Endothelial cell of umbilical vein (primary cell): ENCODE measurements around the gene PHPT1.

Experiments
- CTCF ChIP-seq, 2 donors: IDR thresholded peaks; 1 replicate in 1 of 2; 2 replicates in 1 of 2; pipeline ENCODE4 v1.5.1; 2011; ENCODE audit warnings: low read length in 2 of 2, mild to moderate bottlenecking in 2 of 2, moderate library complexity in 2 of 2, control low read depth in 1 of 2, inconsistent platforms in 1 of 2, low read depth in 1 of 2; ENCODE audit not compliant: insufficient read depth in 1 of 2; ENCODE audit errors: extremely low read depth in 1 of 2
- EZH2 ChIP-seq: IDR thresholded peaks from 2 replicates; pipeline ENCODE4 v1.6.1; 2012; ENCODE audit warnings: borderline replicate concordance, low read depth, mild to moderate bottlenecking, moderate library complexity, low read length, inconsistent platforms; ENCODE audit not compliant: severe bottlenecking
- FOS ChIP-seq: IDR thresholded peaks from 2 replicates; pipeline ENCODE4 v1.6.1; 2011; ENCODE audit warnings: mild to moderate bottlenecking, low read length, moderate library complexity, borderline replicate concordance; ENCODE audit not compliant: insufficient read depth
- GATA2 ChIP-seq: IDR thresholded peaks from 2 replicates; pipeline ENCODE4 v1.7.0; 2011; ENCODE audit warnings: low read depth, mild to moderate bottlenecking, moderate library complexity, mixed read lengths, low read length; ENCODE audit not compliant: insufficient read length, insufficient read depth
- MYC ChIP-seq: IDR thresholded peaks from one replicate; pipeline ENCODE4 v1.6.1; 2011; ENCODE audit warnings: mild to moderate bottlenecking, low read depth, low read length
- POLR2A ChIP-seq: IDR thresholded peaks from 2 replicates; pipeline ENCODE4 v1.6.1; 2012; ENCODE audit warnings: low read depth, mild to moderate bottlenecking, control low read depth, low read length
- POLR2AphosphoS5 ChIP-seq: IDR thresholded peaks from 2 replicates; pipeline ENCODE4 v1.6.1; 2012; ENCODE audit warnings: low read depth, mild to moderate bottlenecking, control low read depth, low read length, moderate library complexity; ENCODE audit not compliant: insufficient read depth
- TF ChIP-seq, protein P1 (sequence below): IDR thresholded peaks from 2 replicates; pipeline ENCODE4 v1.6.1; 2011; ENCODE audit not compliant: insufficient read depth, insufficient read length

DNA sequence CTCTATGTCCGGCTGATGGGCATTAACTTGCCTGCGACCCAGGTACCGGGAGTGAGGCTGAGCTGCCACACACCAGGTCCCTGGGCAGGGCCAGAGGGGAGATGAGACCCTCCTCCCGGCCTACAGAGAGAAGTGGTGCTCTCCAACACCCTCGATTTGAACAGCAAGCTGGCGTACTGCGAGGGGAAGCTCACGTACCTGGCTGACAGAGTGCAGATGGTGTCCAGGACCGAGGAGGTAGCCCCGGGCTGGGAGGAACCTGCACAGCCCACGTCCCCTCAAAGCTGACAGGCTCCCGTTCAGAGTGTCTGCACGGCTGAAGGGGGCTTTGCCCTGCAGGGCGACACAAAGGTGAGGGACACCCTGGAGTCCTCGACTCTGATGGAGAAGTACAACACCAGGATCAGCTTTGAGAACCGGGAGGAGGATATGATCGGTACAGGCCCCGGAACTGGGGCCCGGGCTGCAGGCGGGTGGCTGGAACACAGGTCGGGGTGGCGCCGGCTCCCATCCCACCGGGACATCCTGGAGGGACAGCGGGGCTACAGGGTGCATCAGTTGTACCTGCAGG is 42.5 kb upstream of the PHPT1 start:
- TF ChIP-seq, protein P1, sequence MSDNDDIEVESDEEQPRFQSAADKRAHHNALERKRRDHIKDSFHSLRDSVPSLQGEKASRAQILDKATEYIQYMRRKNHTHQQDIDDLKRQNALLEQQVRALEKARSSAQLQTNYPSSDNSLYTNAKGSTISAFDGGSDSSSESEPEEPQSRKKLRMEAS, result no peak
- TF ChIP-seq CTCF (IDR thresholded peaks at IDR 0.05; ENCODE audit: extremely low read depth in 1 of 2, insufficient read depth in 1 of 2, low read depth in 1 of 2, low read length in 2 of 2) (no peak), POLR2A (no peak), MYC (no peak), GATA2 (no peak), FOS (no peak), POLR2AphosphoS5 (no peak), EZH2 (no peak)
